ENCODE data around the gene SEMA3D. TPM values are rescaled to one million over a fixed set of nuclear protein-coding genes. Genes with fewer than 3 reads are reported as not detected.

The SEMA3D gene
- total and polyA plus RNA-seq, 2 of the 4 experiments (the other 2 are of a cell fraction): 2.9 to 13.6 TPM

DNA sequence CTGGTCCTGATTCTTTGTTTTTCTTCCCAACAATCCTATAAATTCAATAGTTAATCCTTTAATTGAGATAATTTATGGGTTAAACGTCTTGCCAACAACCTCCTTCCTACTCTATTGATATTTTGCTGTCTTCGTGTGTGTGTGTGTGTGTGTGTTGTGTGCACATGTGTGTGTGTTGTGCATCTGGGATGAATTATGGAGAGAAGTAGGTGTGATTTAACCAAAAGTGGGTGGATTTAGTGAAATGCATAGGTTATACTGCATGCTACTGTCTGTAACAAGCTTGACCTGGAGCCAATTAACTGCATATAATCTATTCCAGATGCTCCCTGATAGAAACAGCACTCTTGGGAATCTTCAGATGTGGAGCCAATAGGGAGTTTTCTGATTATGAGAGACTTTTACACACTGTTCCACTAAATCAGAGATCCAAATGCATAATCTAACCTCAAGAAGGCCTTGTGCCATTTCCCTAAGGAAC is 61.2 kb downstream of the SEMA3D start:
- ATAC-seq (ENCODE audit: low read depth) (no peak), DNase-seq (peak; percentile 20)
- BruUV-seq (replicated peaks): no TSS peak
- dilution Hi-C loops (cut with HindIII; ENCODE audit: low sequenced_read_pairs, unreplicated experiment) (no loop called here), intact Hi-C loops (cut with micrococcal nuclease) (no loop called here), in situ Hi-C loops (cut with MboI; ENCODE audit: low sequenced_read_pairs) (no loop called here)
- Histone ChIP-seq H3K4me2 (ENCODE audit: low read depth, low read length) (no peak overlapping the region), H4K20me1 (ENCODE audit: insufficient read depth, low read length) (no peaks in the 10 kb centered on the region), H3K56ac (ENCODE audit: extremely low read depth, insufficient read depth, low read length) (no peak overlapping the region), H3K9me1 (ENCODE audit: insufficient read depth, low read length) (no peaks in the 10 kb centered on the region), H3K4me1 (ENCODE audit: control insufficient read depth, insufficient read depth, low read length) (no peaks in the 10 kb centered on the region), H3K27ac (ENCODE audit: insufficient read depth, low read length) (no peak overlapping the region), H3K9me3 (ENCODE audit: control insufficient read depth, insufficient read depth, low read length) (no peaks in the 10 kb centered on the region), H3K4ac (ENCODE audit: low read depth, low read length) (no peak overlapping the region), H2BK5ac (ENCODE audit: low read depth, low read length, poor library complexity, severe bottlenecking) (no peak overlapping the region), H3K36me3 (ENCODE audit: control insufficient read depth, insufficient read depth, low read length) (no peaks in the 10 kb centered on the region), H3K4me3 (ENCODE audit: insufficient read depth, low read depth, low read length) (no peak overlapping the region), H3K23ac (ENCODE audit: low read depth, low read length) (no peak overlapping the region), H2BK15ac (ENCODE audit: low read depth, low read length) (no peak overlapping the region), H3K18ac (ENCODE audit: low read depth, low read length) (no peak overlapping the region), H2BK120ac (ENCODE audit: low read depth, low read length) (0 out of 2 replicates have a peak overlapping the region, but pooled peaks have one; percentile 8), H4K91ac (ENCODE audit: insufficient read depth, low read depth, low read length) (no peak overlapping the region), H3K27me3 (ENCODE audit: control insufficient read depth, insufficient read depth, low read length) (no peaks in the 10 kb centered on the region), H4K8ac (ENCODE audit: low read depth in 2 of 2, low read length in 2 of 2) (no peak overlapping the region), H3K79me1 (ENCODE audit: low read depth in 1 of 2, low read length in 2 of 2) (no peaks in the 10 kb centered on the region), H2AFZ (replicated peaks; ENCODE audit: low read length, poor library complexity) (no peak overlapping the region), H2AK5ac (ENCODE audit: low read depth, low read length) (no peak overlapping the region), H4K5ac (ENCODE audit: low read depth, low read length) (no peak overlapping the region), H2AK9ac (replicated peaks; ENCODE audit: low read depth, low read length, poor library complexity) (no peak overlapping the region), H2BK20ac (ENCODE audit: low read depth, low read length) (no peak overlapping the region), H3K14ac (replicated peaks; ENCODE audit: low read depth, low read length) (no peak overlapping the region), H3K9ac (ENCODE audit: low read depth, low read length) (no peak overlapping the region)
- WGBS, 2 experiments (ENCODE audit: extremely low coverage in 2 of 2, insufficient read length in 1 of 2): no CpG with 5 or more reads among the region's 2 CpGs
- POLR2A ChIA-PET (ENCODE audit: unreplicated experiment): no interaction called here
- CTCF ChIA-PET: no interaction called here
- no peak for TF ChIP-seq MXI1 (IDR thresholded peaks at IDR 0.05; ENCODE audit: borderline replicate concordance, low read depth, low read length)
- TF ChIP-seq NFE2L2 (IDR thresholded peaks at IDR 0.05; ENCODE audit: low read depth, low read length): no peak
- no peak for TF ChIP-seq SMC3 (IDR thresholded peaks at IDR 0.05; ENCODE audit: low read depth, low read length)
- TF ChIP-seq, protein P1, sequence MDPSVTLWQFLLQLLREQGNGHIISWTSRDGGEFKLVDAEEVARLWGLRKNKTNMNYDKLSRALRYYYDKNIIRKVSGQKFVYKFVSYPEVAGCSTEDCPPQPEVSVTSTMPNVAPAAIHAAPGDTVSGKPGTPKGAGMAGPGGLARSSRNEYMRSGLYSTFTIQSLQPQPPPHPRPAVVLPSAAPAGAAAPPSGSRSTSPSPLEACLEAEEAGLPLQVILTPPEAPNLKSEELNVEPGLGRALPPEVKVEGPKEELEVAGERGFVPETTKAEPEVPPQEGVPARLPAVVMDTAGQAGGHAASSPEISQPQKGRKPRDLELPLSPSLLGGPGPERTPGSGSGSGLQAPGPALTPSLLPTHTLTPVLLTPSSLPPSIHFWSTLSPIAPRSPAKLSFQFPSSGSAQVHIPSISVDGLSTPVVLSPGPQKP (IDR thresholded peaks at IDR 0.05; ENCODE audit: borderline replicate concordance, low read depth, low read length): no peak
- no peak for TF ChIP-seq BHLHE40 (IDR thresholded peaks at IDR 0.05; ENCODE audit: low read depth, low read length)
- no peak for TF ChIP-seq MAZ (IDR thresholded peaks at IDR 0.05; ENCODE audit: borderline replicate concordance, low read depth, low read length)
- no peak for TF ChIP-seq RAD21 (IDR thresholded peaks at IDR 0.05; ENCODE audit: low read length)
- no peak for TF ChIP-seq RCOR1 (IDR thresholded peaks at IDR 0.05; ENCODE audit: insufficient replicate concordance, low read length)
- TF ChIP-seq, protein P2, sequence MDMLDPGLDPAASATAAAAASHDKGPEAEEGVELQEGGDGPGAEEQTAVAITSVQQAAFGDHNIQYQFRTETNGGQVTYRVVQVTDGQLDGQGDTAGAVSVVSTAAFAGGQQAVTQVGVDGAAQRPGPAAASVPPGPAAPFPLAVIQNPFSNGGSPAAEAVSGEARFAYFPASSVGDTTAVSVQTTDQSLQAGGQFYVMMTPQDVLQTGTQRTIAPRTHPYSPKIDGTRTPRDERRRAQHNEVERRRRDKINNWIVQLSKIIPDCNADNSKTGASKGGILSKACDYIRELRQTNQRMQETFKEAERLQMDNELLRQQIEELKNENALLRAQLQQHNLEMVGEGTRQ (IDR thresholded peaks at IDR 0.05; ENCODE audit: low read depth, low read length): no peak
- TF ChIP-seq, protein P3, sequence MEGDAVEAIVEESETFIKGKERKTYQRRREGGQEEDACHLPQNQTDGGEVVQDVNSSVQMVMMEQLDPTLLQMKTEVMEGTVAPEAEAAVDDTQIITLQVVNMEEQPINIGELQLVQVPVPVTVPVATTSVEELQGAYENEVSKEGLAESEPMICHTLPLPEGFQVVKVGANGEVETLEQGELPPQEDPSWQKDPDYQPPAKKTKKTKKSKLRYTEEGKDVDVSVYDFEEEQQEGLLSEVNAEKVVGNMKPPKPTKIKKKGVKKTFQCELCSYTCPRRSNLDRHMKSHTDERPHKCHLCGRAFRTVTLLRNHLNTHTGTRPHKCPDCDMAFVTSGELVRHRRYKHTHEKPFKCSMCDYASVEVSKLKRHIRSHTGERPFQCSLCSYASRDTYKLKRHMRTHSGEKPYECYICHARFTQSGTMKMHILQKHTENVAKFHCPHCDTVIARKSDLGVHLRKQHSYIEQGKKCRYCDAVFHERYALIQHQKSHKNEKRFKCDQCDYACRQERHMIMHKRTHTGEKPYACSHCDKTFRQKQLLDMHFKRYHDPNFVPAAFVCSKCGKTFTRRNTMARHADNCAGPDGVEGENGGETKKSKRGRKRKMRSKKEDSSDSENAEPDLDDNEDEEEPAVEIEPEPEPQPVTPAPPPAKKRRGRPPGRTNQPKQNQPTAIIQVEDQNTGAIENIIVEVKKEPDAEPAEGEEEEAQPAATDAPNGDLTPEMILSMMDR (conservative IDR thresholded peaks at IDR 0.05; ENCODE audit: low read depth, low read length): no peak
- TF ChIP-seq MAFK (IDR thresholded peaks at IDR 0.05; ENCODE audit: low read depth, low read length): no peak
- TF ChIP-seq FOS (IDR thresholded peaks at IDR 0.05; ENCODE audit: low read depth, low read length): no peak
- TF ChIP-seq RFX5 (IDR thresholded peaks at IDR 0.05; ENCODE audit: low read depth, low read length): no peak
- no peak for TF ChIP-seq CEBPB (IDR thresholded peaks at IDR 0.05; ENCODE audit: low read depth, low read length)
- no peak for TF ChIP-seq CHD1 (IDR thresholded peaks at IDR 0.05; ENCODE audit: low read depth, low read length)
- TF ChIP-seq POLR2A (IDR thresholded peaks at IDR 0.05; ENCODE audit: low read depth, low read length): no peak
